ENCODE results near the gene BRI3. TPM values are rescaled to one million over a fixed set of nuclear protein-coding genes. Genes with fewer than 3 reads are reported as not detected.
A peak's percentile ranks its signal among the peaks of the same experiment; 100 is the strongest.

BRI3 gene
- total and polyA plus RNA-seq, 2 of the 13 experiments (the other 11 are each of a cell fraction or from before 2014, with no cell fraction given) = 54.0 to 103 TPM

GRCh38 chr7:98251601-98252424 lies 29.7 kb upstream of the BRI3 start, which contains the start of gene TECPR1 (continued):
- TF ChIP-seq, protein P1, sequence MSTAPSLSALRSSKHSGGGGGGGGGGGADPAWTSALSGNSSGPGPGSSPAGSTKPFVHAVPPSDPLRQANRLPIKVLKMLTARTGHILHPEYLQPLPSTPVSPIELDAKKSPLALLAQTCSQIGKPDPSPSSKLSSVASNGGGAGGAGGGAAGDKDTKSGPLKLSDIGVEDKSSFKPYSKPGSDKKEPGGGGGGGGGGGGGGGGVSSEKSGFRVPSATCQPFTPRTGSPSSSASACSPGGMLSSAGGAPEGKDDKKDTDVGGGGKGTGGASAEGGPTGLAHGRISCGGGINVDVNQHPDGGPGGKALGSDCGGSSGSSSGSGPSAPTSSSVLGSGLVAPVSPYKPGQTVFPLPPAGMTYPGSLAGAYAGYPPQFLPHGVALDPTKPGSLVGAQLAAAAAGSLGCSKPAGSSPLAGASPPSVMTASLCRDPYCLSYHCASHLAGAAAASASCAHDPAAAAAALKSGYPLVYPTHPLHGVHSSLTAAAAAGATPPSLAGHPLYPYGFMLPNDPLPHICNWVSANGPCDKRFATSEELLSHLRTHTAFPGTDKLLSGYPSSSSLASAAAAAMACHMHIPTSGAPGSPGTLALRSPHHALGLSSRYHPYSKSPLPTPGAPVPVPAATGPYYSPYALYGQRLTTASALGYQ (CRISPR knock-in tag; IDR thresholded peaks at IDR 0.05) = no peak; the same call in 1 of the 2 replicates
- TF ChIP-seq KDM5A (IDR thresholded peaks at IDR 0.05; ENCODE audit: borderline replicate concordance, low read length) (peak; percentile 75; the same call in 1 of the 2 replicates), ZNF468 (CRISPR knock-in tag; IDR thresholded peaks at IDR 0.05) (0 out of 2 replicates have a peak, but pooled peaks have one; percentile 50), ZBED4 (CRISPR knock-in tag; IDR thresholded peaks at IDR 0.05; ENCODE audit: borderline replicate concordance) (no peak), NFKBIZ (CRISPR knock-in tag; IDR thresholded peaks at IDR 0.05) (no peak; the same call in 1 of the 2 replicates), ZMYM4 (CRISPR knock-in tag; IDR thresholded peaks at IDR 0.05) (peak; percentile 90), EP300 (IDR thresholded peaks at IDR 0.05; ENCODE audit: low read depth in 2 of 2, low read length in 2 of 2) (no peak), EP300 (CRISPR knock-in tag; IDR thresholded peaks at IDR 0.05; ENCODE audit: borderline replicate concordance) (no peak; the same call in 1 of the 2 replicates), BRD4 (CRISPR knock-in tag; IDR thresholded peaks at IDR 0.05) (0 out of 2 replicates have a peak, but pooled peaks have one; percentile 33), STAT6 (CRISPR knock-in tag; IDR thresholded peaks at IDR 0.05; ENCODE audit: borderline replicate concordance) (0 out of 2 replicates have a peak, but pooled peaks have one; percentile 38), ZNF687 (CRISPR knock-in tag; IDR thresholded peaks at IDR 0.05) (peak; percentile 89), ZNF20 (CRISPR knock-in tag; IDR thresholded peaks at IDR 0.05) (no peak)
- TF ChIP-seq, protein P2, sequence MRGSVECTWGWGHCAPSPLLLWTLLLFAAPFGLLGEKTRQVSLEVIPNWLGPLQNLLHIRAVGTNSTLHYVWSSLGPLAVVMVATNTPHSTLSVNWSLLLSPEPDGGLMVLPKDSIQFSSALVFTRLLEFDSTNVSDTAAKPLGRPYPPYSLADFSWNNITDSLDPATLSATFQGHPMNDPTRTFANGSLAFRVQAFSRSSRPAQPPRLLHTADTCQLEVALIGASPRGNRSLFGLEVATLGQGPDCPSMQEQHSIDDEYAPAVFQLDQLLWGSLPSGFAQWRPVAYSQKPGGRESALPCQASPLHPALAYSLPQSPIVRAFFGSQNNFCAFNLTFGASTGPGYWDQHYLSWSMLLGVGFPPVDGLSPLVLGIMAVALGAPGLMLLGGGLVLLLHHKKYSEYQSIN (CRISPR knock-in tag; IDR thresholded peaks at IDR 0.05; ENCODE audit: borderline replicate concordance) = no peak
